Measurements from ENCODE around the gene CDK8. TPM values are rescaled to one million over a fixed set of nuclear protein-coding genes. Genes with fewer than 3 reads are reported as not detected.

Gene CDK8
- total and polyA plus RNA-seq, 2 donors: 15.5 to 34.0 TPM

DNA sequence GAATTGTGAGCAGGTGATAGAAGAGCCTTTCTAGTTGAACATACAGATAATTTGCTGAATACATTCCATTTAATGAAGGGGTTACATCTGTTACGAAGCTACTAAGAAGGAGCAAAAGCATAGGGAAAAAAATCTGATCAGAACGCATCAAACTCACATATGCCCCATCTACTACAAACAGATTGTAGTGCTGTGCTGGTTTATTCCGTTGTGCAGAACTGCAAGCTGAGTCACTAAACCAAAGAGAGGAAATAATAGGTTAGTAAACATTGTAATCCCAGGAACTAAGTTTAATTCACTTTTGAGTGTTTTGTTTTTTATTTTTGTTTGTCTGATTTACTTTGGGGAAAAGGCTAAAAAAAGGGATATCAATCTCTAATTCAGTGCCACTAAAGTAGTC lies 136.3 kb downstream of the CDK8 start:
- Histone ChIP-seq H3K4me1 (ENCODE audit: insufficient read depth) (no peaks in the 10 kb centered on the region), H3K4me3 (ENCODE audit: low read depth, low read length) (no peak overlapping the region), H3K36me3 (ENCODE audit: insufficient read depth) (peaks cover 3% of the 10 kb centered on the region), H3K27ac (ENCODE audit: low read depth) (no peak overlapping the region)
- DNase-seq (ENCODE audit: extremely low spot score): no peak
- WGBS: 81% methylated on average over 3 of the region's 3 CpGs

DNA sequence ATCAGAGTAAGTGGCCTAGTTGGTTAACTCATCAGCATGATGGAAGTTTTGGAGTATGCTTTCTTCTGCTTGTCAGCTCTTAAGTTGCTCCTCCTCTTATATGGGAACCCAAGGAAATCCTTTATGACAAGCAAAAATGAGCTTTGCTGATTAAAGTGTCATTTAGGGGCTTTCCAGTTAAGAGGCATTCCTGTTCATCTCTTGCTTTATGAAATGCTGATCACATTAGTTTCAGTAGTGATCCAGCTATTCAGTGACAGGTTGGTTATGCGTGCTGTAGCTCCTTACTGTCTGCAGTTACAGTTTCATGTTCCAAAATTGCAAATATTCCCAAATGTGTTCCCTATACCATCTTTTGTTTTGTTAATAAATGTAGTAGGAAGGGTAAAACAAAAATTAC lies 146.6 kb downstream of the CDK8 start:
- no peak overlapping the region for H3K27ac ChIP-seq (ENCODE audit: low read depth)
- no peak overlapping the region for H3K4me3 ChIP-seq (ENCODE audit: low read depth, low read length)
- WGBS: 95% methylated on average over 1 of the region's 1 CpG
- no peak for DNase-seq (ENCODE audit: extremely low spot score)
- H3K36me3 ChIP-seq (ENCODE audit: insufficient read depth): peaks cover under 1% of the 10 kb centered on the region
- no peaks in the 10 kb centered on the region for H3K4me1 ChIP-seq (ENCODE audit: insufficient read depth)

DNA sequence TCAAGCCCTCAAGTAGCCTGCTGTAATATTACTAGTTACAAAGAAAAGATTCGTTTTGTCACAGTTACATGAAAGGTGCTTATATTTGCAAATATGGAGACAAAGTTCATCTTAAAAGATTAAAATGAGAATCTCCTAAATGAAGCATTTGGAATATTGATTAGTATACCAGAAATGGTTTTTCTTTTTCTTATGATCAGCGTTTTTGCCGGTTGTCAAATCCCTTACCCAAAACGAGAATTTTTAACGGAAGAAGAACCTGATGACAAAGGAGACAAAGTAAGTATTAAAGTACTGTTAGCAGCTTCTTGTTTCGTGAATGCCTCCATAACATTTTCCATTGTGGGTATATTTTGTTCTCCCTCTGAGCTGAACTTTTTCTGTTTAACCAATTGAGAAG lies 147.1 kb downstream of the CDK8 start:
- DNase-seq (ENCODE audit: extremely low spot score): no peak
- Histone ChIP-seq H3K36me3 (ENCODE audit: insufficient read depth) (peaks cover 2% of the 10 kb centered on the region), H3K4me3 (ENCODE audit: low read depth, low read length) (no peak overlapping the region), H3K27ac (ENCODE audit: low read depth) (no peak overlapping the region), H3K4me1 (ENCODE audit: insufficient read depth) (no peaks in the 10 kb centered on the region)
- 89% methylated on average over 6 of the region's 6 CpGs for WGBS

- WGBS: 71% methylated on average over 3 of the region's 3 CpGs
- H3K27ac ChIP-seq (ENCODE audit: low read depth): no peak overlapping the region
- H3K4me3 ChIP-seq (ENCODE audit: low read depth, low read length): no peak overlapping the region
- H3K36me3 ChIP-seq (ENCODE audit: insufficient read depth): peaks cover 2% of the 10 kb centered on the region
- no peaks in the 10 kb centered on the region for H3K4me1 ChIP-seq (ENCODE audit: insufficient read depth)
- DNase-seq (ENCODE audit: extremely low spot score): no peak
Observed at GRCh38 chr13:26401578-26402021, 147.7 kb downstream of the CDK8 start.

- 97% methylated on average over 6 of the region's 6 CpGs for WGBS
- Histone ChIP-seq H3K4me3 (ENCODE audit: low read depth, low read length) (no peak overlapping the region), H3K36me3 (ENCODE audit: insufficient read depth) (peaks cover 2% of the 10 kb centered on the region), H3K27ac (ENCODE audit: low read depth) (no peak overlapping the region), H3K4me1 (ENCODE audit: insufficient read depth) (no peaks in the 10 kb centered on the region)
- DNase-seq (ENCODE audit: extremely low spot score): no peak
Observed at GRCh38 chr13:26406791-26407190, 152.9 kb downstream of the CDK8 start.

- Histone ChIP-seq H3K4me3 (ENCODE audit: low read depth, low read length) (no peak overlapping the region), H3K4me1 (ENCODE audit: insufficient read depth) (no peaks in the 10 kb centered on the region), H3K27ac (ENCODE audit: low read depth) (no peak overlapping the region), H3K36me3 (ENCODE audit: insufficient read depth) (no peaks in the 10 kb centered on the region)
- WGBS: 78% methylated on average over 3 of the region's 3 CpGs
- DNase-seq (ENCODE audit: extremely low spot score): no peak
Observed at GRCh38 chr13:26411206-26411605, 157.3 kb downstream of the CDK8 start.

DNA sequence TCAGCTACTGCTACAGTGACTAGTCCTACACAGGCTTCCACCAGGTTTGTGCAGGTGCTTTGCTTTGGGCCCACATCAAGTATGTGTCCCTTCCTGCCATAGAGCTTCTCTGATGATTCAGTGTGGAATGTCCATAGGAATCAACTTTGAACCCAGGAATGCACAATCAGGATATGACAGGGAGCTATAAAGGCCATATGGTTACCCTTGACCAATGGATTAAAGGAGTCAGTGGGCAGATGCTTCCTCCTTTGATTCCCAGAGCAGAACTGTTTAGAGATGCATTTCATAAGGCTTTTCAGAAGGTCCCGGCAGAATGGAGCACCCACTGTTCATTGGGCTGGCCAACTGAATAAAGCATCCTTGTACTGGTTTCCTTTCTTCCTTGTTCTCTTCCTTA lies 158.3 kb downstream of the CDK8 start:
- DNase-seq (ENCODE audit: extremely low spot score): no peak
- Histone ChIP-seq H3K4me1 (ENCODE audit: insufficient read depth) (no peaks in the 10 kb centered on the region), H3K4me3 (ENCODE audit: low read depth, low read length) (no peak overlapping the region), H3K36me3 (ENCODE audit: insufficient read depth) (no peaks in the 10 kb centered on the region), H3K27ac (ENCODE audit: low read depth) (no peak overlapping the region)
- WGBS: 88% methylated on average over 1 of the region's 1 CpG

DNA sequence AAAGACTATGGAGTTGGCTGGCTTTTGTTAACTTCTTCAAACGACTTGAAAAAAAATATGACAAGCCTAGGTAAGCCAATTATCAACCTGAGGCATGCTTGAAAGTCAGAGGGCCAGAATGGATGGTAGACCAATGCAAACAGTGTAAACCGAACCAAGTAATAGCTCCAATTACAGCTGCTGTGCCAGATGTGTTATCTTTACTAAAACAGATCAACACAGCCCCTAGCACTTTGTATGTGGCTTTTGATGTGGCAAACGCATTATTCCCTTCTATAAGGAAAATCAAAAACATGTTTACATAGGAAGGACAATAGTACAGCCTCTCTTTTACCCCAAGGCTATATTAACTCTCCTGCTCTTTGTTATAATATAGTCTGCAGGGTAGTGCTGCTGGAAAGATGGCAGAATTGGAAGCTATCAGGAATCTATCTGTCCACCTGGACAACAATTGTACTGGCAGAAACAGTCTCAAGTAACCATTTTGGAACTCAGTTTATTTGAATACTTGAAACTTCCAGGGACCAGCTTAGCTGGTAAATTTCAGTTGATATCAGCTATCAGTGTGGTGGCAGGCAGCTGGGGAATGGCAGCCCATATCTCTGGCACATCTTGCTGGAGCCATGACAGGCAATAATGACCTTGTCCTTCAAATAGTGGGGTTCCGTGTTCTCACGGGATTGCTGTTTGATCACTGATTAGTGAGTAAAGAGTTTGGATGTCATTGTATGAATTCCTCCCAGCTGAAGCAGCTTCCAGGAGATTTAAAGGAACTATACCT lies 159.2 kb downstream of the CDK8 start:
- Histone ChIP-seq H3K4me1 (ENCODE audit: insufficient read depth) (no peaks in the 10 kb centered on the region), H3K36me3 (ENCODE audit: insufficient read depth) (no peaks in the 10 kb centered on the region), H3K4me3 (ENCODE audit: low read depth, low read length) (no peak overlapping the region), H3K27ac (ENCODE audit: low read depth) (no peak overlapping the region)
- DNase-seq (ENCODE audit: extremely low spot score): no peak
- WGBS: 76% methylated on average over 5 of the region's 5 CpGs

- Histone ChIP-seq H3K4me3 (ENCODE audit: low read depth, low read length) (no peak overlapping the region), H3K36me3 (ENCODE audit: insufficient read depth) (no peaks in the 10 kb centered on the region), H3K27ac (ENCODE audit: low read depth) (no peak overlapping the region), H3K4me1 (ENCODE audit: insufficient read depth) (no peaks in the 10 kb centered on the region)
- 42% methylated on average over 4 of the region's 4 CpGs for WGBS
- no peak for DNase-seq (ENCODE audit: extremely low spot score)
Observed at GRCh38 chr13:26420282-26420960, 166.5 kb downstream of the CDK8 start.

- H3K4me3 ChIP-seq (ENCODE audit: low read depth, low read length): no peak overlapping the region
- H3K36me3 ChIP-seq (ENCODE audit: insufficient read depth): no peaks in the 10 kb centered on the region
- WGBS: 94% methylated on average over 7 of the region's 7 CpGs
- DNase-seq (ENCODE audit: extremely low spot score): no peak
- peaks cover 3% of the 10 kb centered on the region for H3K4me1 ChIP-seq (ENCODE audit: insufficient read depth)
- no peak overlapping the region for H3K27ac ChIP-seq (ENCODE audit: low read depth)
Observed at GRCh38 chr13:26422036-26422435, 168.1 kb downstream of the CDK8 start.

DNA sequence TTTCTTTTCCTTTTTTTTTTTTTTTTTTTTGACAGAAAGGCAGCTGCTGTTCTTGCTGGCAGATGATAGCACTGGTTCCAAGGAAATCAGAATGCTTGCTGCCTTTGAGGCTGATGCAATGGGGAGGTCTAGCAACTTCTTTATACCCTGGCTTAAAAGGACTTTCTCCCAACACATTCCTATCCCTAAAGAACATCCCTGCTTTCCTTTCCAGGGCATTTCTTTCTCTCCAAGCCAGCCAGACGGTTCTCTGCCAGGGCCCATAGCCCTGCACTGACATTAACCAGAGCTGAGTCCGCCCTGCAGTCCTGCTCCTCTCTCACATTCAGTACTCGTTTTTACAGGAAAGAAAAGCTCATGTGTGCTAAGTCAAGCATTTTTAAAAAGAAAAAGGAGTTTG lies 169.7 kb downstream of the CDK8 start:
- H3K27ac ChIP-seq (ENCODE audit: low read depth): no peak overlapping the region
- H3K4me3 ChIP-seq (ENCODE audit: low read depth, low read length): no peak overlapping the region
- no peaks in the 10 kb centered on the region for H3K36me3 ChIP-seq (ENCODE audit: insufficient read depth)
- 30% methylated on average over 3 of the region's 3 CpGs for WGBS
- H3K4me1 ChIP-seq (ENCODE audit: insufficient read depth): peaks cover 3% of the 10 kb centered on the region
- no peak for DNase-seq (ENCODE audit: extremely low spot score)

DNA sequence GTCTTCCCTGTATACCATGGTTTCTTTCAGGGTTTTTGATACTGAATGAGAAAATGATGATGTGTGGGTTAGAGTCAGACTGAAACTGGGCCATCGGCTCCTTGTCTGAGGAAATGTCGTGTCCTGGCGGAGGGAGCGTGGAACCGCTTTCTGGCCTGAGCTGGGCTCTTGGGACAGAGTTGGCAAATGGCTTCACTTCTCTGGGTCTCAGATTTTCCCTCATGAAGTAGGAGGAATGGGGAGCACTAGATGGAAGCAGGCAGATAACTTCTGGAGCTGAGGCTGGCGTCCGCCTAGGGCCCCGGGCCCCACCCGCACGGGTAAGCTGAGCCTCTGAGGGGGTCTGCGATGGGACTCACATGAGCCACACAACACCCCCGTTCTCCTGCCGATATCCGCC lies 170.3 kb downstream of the CDK8 start:
- Histone ChIP-seq H3K36me3 (ENCODE audit: insufficient read depth) (no peaks in the 10 kb centered on the region), H3K27ac (ENCODE audit: low read depth) (no peak overlapping the region), H3K4me1 (ENCODE audit: insufficient read depth) (peaks cover 3% of the 10 kb centered on the region), H3K4me3 (ENCODE audit: low read depth, low read length) (no peak overlapping the region)
- DNase-seq (ENCODE audit: extremely low spot score): no peak
- 57% methylated on average over 14 of the region's 14 CpGs for WGBS

DNA sequence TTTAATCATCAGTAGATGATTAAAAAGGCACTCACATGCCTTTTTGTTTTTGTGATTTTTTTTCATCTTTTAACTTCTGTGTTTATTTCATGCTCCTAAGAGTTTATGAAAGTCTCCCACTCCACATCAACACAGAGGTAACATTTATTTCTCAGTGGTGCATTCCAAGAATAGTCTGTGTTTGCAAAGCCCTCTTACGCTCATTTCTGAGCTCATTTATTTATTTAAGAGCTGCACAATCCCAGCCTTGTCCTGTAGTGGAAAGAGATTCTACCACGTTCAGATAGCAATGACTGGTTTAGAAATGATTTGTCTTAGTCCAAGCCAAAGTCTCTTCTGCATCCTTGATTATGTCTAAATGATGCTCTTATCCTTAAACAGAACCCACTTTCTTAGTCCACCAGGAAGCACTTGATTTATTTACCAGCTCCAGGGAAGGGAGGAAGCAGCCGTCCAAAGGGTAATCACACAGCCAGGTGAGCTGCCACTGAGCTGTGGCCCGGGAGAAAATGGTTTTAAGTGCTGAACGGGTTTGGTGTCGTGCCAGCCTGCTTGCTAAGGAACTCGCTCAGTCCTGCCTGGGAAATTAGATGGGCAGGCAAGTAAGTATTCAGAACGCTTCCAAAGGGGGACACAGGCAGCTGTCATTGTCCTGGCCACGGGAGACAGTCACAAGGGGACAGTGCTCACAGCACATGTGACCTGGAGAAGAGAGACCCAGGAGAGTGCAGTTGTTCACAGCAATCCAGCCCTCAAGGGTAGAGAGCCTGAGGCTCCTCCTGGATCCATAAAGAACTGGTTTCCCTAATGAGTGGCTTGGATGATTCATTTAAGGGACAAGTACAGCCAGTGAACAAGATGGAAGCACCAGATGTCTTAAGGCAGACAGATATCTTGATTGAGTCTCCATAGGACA lies 171.8 kb downstream of the CDK8 start:
- Histone ChIP-seq H3K4me3 (ENCODE audit: low read depth, low read length) (no peak overlapping the region), H3K27ac (ENCODE audit: low read depth) (no peak overlapping the region), H3K4me1 (ENCODE audit: insufficient read depth) (peaks cover 3% of the 10 kb centered on the region), H3K36me3 (ENCODE audit: insufficient read depth) (no peaks in the 10 kb centered on the region)
- WGBS: 23% methylated on average over 9 of the region's 9 CpGs
- no peak for DNase-seq (ENCODE audit: extremely low spot score)

Measured in urinary bladder (tissue), 4 donors.